ENCODE measurements around the gene EDA. TPM values are rescaled to one million over a fixed set of nuclear protein-coding genes. Genes with fewer than 3 reads are reported as not detected.

EDA gene
- total RNA-seq, 3 donors from 2014 or later (not counting 1 experiment from before 2014, with no cell fraction given) = 0.50 to 0.65 TPM; not detected in 1

GRCh38 chrX:69914781-69915180 lies 298.9 kb downstream of the EDA start:
- H3K4me1 ChIP-seq (ENCODE audit: control insufficient read depth, insufficient read depth, low read length) = no peaks in the 10 kb centered on the region
- no peak overlapping the region for H3K27ac ChIP-seq (ENCODE audit: low read length)
- intact Hi-C loops (cut with micrococcal nuclease) = no loop called here
- no peaks in the 10 kb centered on the region for H3K36me3 ChIP-seq (ENCODE audit: control insufficient read depth, insufficient read depth, low read length)
- H3K9me3 ChIP-seq (ENCODE audit: control insufficient read depth, insufficient read depth, low read length) = no peaks in the 10 kb centered on the region
- Mint-ChIP-seq H3K27me3 (ENCODE audit: low read depth in 2 of 2) (no peaks in the 10 kb centered on the region), H3K36me3 (no peaks in the 10 kb centered on the region), H3K4me3 (no peak overlapping the region), H3K9me3 (no peaks in the 10 kb centered on the region), H3K4me1 (no peaks in the 10 kb centered on the region), H3K27ac (no peak overlapping the region)
- DNase-seq (no peak), ATAC-seq (no peak)
- H3K27me3 ChIP-seq (ENCODE audit: control insufficient read depth, insufficient read depth, low read length) = no peaks in the 10 kb centered on the region
- H3K4me3 ChIP-seq (ENCODE audit: low read length) = no peak overlapping the region
- no peak for TF ChIP-seq CTCF (IDR thresholded peaks at IDR 0.05)

- no peak for ATAC-seq
- no peak overlapping the region for H3K4me3 Mint-ChIP-seq
- Histone ChIP-seq H3K27ac (ENCODE audit: low read length) (no peak overlapping the region), H3K27me3 (ENCODE audit: control insufficient read depth, insufficient read depth, low read length) (no peaks in the 10 kb centered on the region), H3K4me1 (ENCODE audit: control insufficient read depth, insufficient read depth, low read length) (no peaks in the 10 kb centered on the region), H3K36me3 (ENCODE audit: control insufficient read depth, insufficient read depth, low read length) (no peaks in the 10 kb centered on the region), H3K4me3 (ENCODE audit: low read length) (no peak overlapping the region), H3K9me3 (ENCODE audit: control insufficient read depth, insufficient read depth, low read length) (no peaks in the 10 kb centered on the region)
- H3K4me1 Mint-ChIP-seq = no peaks in the 10 kb centered on the region
- TF ChIP-seq CTCF (IDR thresholded peaks at IDR 0.05) = no peak
- no peak overlapping the region for H3K27ac Mint-ChIP-seq
- H3K27me3 Mint-ChIP-seq (ENCODE audit: low read depth in 2 of 2) = no peaks in the 10 kb centered on the region
- H3K36me3 Mint-ChIP-seq = no peaks in the 10 kb centered on the region
- DNase-seq = no peak
- peaks cover 0 to 1% of the 10 kb centered on the region in 2 donors for H3K9me3 Mint-ChIP-seq
- intact Hi-C loops (cut with micrococcal nuclease) = no loop called here
Measured at GRCh38 chrX:69919749-69920148, 303.8 kb downstream of the EDA start.

- ATAC-seq = no peak
- H3K27me3 ChIP-seq (ENCODE audit: control insufficient read depth, insufficient read depth, low read length) = no peaks in the 10 kb centered on the region
- WGBS (ENCODE audit: insufficient coverage) = 100% methylated on average over 2 of the region's 3 CpGs
- no peaks in the 10 kb centered on the region for H3K36me3 Mint-ChIP-seq
- no peak overlapping the region for H3K4me3 ChIP-seq (ENCODE audit: low read length)
- no peak for DNase-seq
- H3K4me3 Mint-ChIP-seq = no peak overlapping the region
- no peak overlapping the region for H3K27ac ChIP-seq (ENCODE audit: low read length)
- intact Hi-C loops (cut with micrococcal nuclease) = no loop called here
- no peak overlapping the region for H3K27ac Mint-ChIP-seq
- no peak for TF ChIP-seq CTCF (IDR thresholded peaks at IDR 0.05)
- H3K9me3 Mint-ChIP-seq = no peaks in the 10 kb centered on the region
- H3K4me1 ChIP-seq (ENCODE audit: control insufficient read depth, insufficient read depth, low read length) = no peaks in the 10 kb centered on the region
- H3K27me3 Mint-ChIP-seq (ENCODE audit: low read depth in 2 of 2) = peaks cover 0 to 11% of the 10 kb centered on the region in 2 donors
- H3K36me3 ChIP-seq (ENCODE audit: control insufficient read depth, insufficient read depth, low read length) = no peaks in the 10 kb centered on the region
- H3K4me1 Mint-ChIP-seq = no peaks in the 10 kb centered on the region
- no peaks in the 10 kb centered on the region for H3K9me3 ChIP-seq (ENCODE audit: control insufficient read depth, insufficient read depth, low read length)
Measured at GRCh38 chrX:69932323-69932722, 316.4 kb downstream of the EDA start.

- no CpG with 5 or more reads among the region's 2 CpGs for WGBS (ENCODE audit: insufficient coverage)
- Mint-ChIP-seq H3K4me1 (no peaks in the 10 kb centered on the region), H3K27me3 (ENCODE audit: low read depth in 2 of 2) (no peaks in the 10 kb centered on the region), H3K9me3 (no peaks in the 10 kb centered on the region), H3K4me3 (no peak overlapping the region), H3K36me3 (no peaks in the 10 kb centered on the region), H3K27ac (no peak overlapping the region)
- intact Hi-C loops (cut with micrococcal nuclease) = no loop called here
- Histone ChIP-seq H3K27ac (ENCODE audit: low read length) (no peak overlapping the region), H3K9me3 (ENCODE audit: control insufficient read depth, insufficient read depth, low read length) (peaks cover 5% of the 10 kb centered on the region), H3K4me3 (ENCODE audit: low read length) (no peak overlapping the region), H3K4me1 (ENCODE audit: control insufficient read depth, insufficient read depth, low read length) (no peaks in the 10 kb centered on the region), H3K36me3 (ENCODE audit: control insufficient read depth, insufficient read depth, low read length) (no peaks in the 10 kb centered on the region), H3K27me3 (ENCODE audit: control insufficient read depth, insufficient read depth, low read length) (no peaks in the 10 kb centered on the region)
- DNase-seq (no peak), ATAC-seq (no peak)
- no peak for TF ChIP-seq CTCF (IDR thresholded peaks at IDR 0.05)
Measured at GRCh38 chrX:69948276-69948797, 332.4 kb downstream of the EDA start.
